Ovary (tissue), 10 donors: ENCODE data around the gene CORO1C. TPM values are rescaled to one million over a fixed set of nuclear protein-coding genes. Genes with fewer than 3 reads are reported as not detected.

ENCODE experiments used
- DNase-seq, 5 donors: peaks; one replicate each; pipeline ENCODE4 v3.0.0-alpha.2; 2019 to 2020
- H3K27ac ChIP-seq, 2 donors: fragments of 200-600 bp; one replicate each; pipeline versions ENCODE4 v1.5.1 to v1.8.0; 2019 to 2022
- H3K27me3 ChIP-seq: fragments of 200-600 bp; one replicate; pipeline ENCODE4 v1.8.0; 2022
- H3K36me3 ChIP-seq: fragments of 200-600 bp; sonication (generic); one replicate; pipeline ENCODE4 v1.5.1; 2019
- H3K4me1 ChIP-seq: one replicate; pipeline ENCODE4 v1.8.1; 2013; ENCODE audit warnings: mild to moderate bottlenecking, moderate library complexity; ENCODE audit not compliant: insufficient read depth
- H3K4me3 ChIP-seq: fragments of 200-600 bp; sonication (generic); one replicate; pipeline ENCODE4 v1.5.1; 2017
- H3K9me3 ChIP-seq, 2 donors: fragments of 200-600 bp in 1 of 2; sonication (generic) in 1 of 2; one replicate each; pipeline versions ENCODE4 v1.5.1 to v1.8.1; 2013 to 2019; ENCODE audit warnings: mild to moderate bottlenecking in 1 of 2, moderate library complexity in 1 of 2
- EP300 ChIP-seq: sonication (generic); formaldehyde crosslinking; IDR thresholded peaks from one replicate; pipeline ENCODE4 v1.6.1; 2017; ENCODE audit warnings: antibody characterized with exemption
- POLR2A ChIP-seq: fragments of 450-650 bp; IDR thresholded peaks from one replicate; pipeline ENCODE4 v1.6.1; 2017; ENCODE audit warnings: antibody characterized with exemption, mild to moderate bottlenecking, moderate library complexity
- WGBS, 3 donors: extraction: QIAGEN DNeasy Blood & Tissue Kit in 1 of 3; methylation state at CpG; one replicate each; pipeline versions ENCODE4 v1.1.5 to v1.1.7; 2013 to 2017; 5-methylcytosine and 5-hydroxymethylcytosine counted together
- intact Hi-C, 4 donors: fragments of 100-400 bp; cut with DNase I; formaldehyde crosslinking; loops; one replicate each; pipeline versions ENCODE4 v1.11.0 to v1.15.1; 2022 to 2023
- long read RNA-seq, 3 donors: library from polyadenylated mRNA in 2 of 3; unstranded in 2 of 3; transcript quantifications; one replicate each; pipeline ENCODE4 v2.0.0 and lab custom pipeline, GENCODE V29; 2021 to 2026
- polyA plus RNA-seq, 2 donors: library from polyadenylated mRNA; stranded (reverse); fragments of 200-250 nt in 1 of 2; fragments of 350-450 nt in 1 of 2; fragmentation: Illumina TruSeq in 1 of 2; extraction: RNeasy Lipid Tissue Mini Kit (QIAGEN cat#74804) in 1 of 2; gene quantifications; one replicate each; pipeline ENCODE4 v1.2.3, GENCODE V29; 2013 to 2014
- total RNA-seq, 7 donors: library from RNA; depleted of rRNA in 2 of 7; stranded (reverse); fragments of >200 nt in 2 of 7; fragmentation: NEBNext Ultra II Directional in 3 of 7; extraction: Animal tissue kit (Norgen Biotek cat#: 25700) in 3 of 7; gene quantifications; one replicate each; pipeline versions ENCODE4 v1.1.0 to v1.2.4, GENCODE V29; 2016 to 2023
- TF ChIP-seq, protein P1 (sequence below), 3 donors: fragments of 450-650 bp in 2 of 3; fragments of 200-600 bp in 1 of 3; IDR thresholded peaks; one replicate each; pipeline versions ENCODE4 v1.5.1 to v1.8.0; 2016 to 2022; ENCODE audit warnings: antibody characterized with exemption in 3 of 3, mild to moderate bottlenecking in 1 of 3
- donor health status: DM: no; HTN: no; CAD: no; lungs with moderate emphysema.
- donor health status: DM: no; HTN: no; CAD: no.
- donor health status: Bipolar disorder and iron deficiency.
- donor health status: DM: yes; HTN: yes; CAD: no.
- donor health status: DM: no; HTN: no; CAD: no.
- donor health status: DM: yes; HTN: yes; CAD: no.

The CORO1C gene
- total RNA-seq (100 to 1,000 TPM in 5 of 7 donors, 10 to 100 TPM in 2; 58.7 to 143 (median 113) TPM), polyA plus RNA-seq (100 to 1,000 TPM in 1 of 2 donors, 10 to 100 TPM in 1; 35.1 to 122 TPM)
- long read RNA-seq, donor 1, transcript CORO1C-201 (11 exons, 3,892 nt): major isoform, 20 of 59 reads
- long read RNA-seq, donor 1, partial matches to known transcripts: 17 of 59 reads
- long read RNA-seq, donor 1, other reads (novel, unspliced or antisense): 19 of 59 reads
- long read RNA-seq, donor 2, transcript CORO1C-201 (11 exons, 3,892 nt): major isoform, 8 of 9 reads
- long read RNA-seq, donor 2, partial matches to known transcripts: 0 of 9 reads
- long read RNA-seq, donor 2, other reads (novel, unspliced or antisense): 0 of 9 reads
- long read RNA-seq, donor 3, transcript CORO1C-201 (11 exons, 3,892 nt): major isoform, 42 of 64 reads
- long read RNA-seq, donor 3, partial matches to known transcripts: 9 of 64 reads
- long read RNA-seq, donor 3, other reads (novel, unspliced or antisense): 13 of 64 reads

DNA sequence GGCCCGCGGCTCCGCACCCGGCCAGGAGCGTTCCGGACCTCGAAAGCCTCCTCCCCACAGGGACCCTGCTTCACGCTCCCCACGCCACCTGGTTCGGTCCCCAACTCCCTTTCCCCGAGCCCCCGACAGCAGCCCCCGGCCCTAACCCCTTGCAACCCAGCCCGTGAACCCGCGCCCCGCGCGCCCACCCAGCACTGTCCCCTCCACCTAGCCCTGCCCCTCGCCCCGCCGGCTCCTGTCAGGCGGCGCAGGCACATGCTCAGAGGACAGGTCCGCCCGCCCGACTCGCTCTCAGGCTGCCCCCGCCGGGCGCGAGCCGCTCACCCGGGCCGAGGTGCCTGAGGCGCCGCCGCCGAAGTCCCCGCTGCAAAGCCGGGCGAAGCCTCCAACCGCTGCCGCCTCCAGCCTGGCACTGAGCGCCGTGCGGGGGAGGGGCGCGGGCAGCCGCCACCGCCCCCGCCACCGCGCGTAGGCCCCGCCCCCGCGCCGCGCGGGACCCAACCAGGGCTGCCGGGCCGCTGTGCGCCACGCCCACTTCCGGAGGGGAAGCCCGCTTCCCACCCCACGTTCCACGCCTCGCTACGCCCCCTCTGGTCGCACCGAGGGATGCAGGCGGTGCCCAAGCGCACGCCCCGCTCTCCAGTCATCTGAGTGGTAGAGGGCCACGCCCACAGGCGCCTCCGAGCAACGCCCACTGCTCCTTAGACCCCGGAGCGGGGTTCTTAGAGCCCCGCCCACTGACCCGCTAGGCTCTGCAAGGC is at the start of gene CORO1C:
Gene CORO1C (minus strand): TSS at position 414 of the 761 bp plus-strand sequence. CDS start 30,200 bp downstream, outside the sequence.
- Histone ChIP-seq H3K4me3 (peak within 1 kb of the TSS; percentile 82), H3K36me3 (no peaks in the 10 kb centered on the region), H3K9me3 (no peaks in the 10 kb centered on the region), H3K27me3 (no peaks in the 10 kb centered on the region), H3K27ac (peak within 1 kb of the TSS; percentile 91), H3K4me1 (no peaks in the 10 kb centered on the region)
- 0 to 1% (median 0%) methylated on average over 41 to 85 of the region's 85 CpGs for WGBS, 3 donors
- TF ChIP-seq, protein P1, sequence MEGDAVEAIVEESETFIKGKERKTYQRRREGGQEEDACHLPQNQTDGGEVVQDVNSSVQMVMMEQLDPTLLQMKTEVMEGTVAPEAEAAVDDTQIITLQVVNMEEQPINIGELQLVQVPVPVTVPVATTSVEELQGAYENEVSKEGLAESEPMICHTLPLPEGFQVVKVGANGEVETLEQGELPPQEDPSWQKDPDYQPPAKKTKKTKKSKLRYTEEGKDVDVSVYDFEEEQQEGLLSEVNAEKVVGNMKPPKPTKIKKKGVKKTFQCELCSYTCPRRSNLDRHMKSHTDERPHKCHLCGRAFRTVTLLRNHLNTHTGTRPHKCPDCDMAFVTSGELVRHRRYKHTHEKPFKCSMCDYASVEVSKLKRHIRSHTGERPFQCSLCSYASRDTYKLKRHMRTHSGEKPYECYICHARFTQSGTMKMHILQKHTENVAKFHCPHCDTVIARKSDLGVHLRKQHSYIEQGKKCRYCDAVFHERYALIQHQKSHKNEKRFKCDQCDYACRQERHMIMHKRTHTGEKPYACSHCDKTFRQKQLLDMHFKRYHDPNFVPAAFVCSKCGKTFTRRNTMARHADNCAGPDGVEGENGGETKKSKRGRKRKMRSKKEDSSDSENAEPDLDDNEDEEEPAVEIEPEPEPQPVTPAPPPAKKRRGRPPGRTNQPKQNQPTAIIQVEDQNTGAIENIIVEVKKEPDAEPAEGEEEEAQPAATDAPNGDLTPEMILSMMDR (IDR thresholded peaks at IDR 0.05): peak; percentile 62 to 89 (median 88)
- TF ChIP-seq EP300 (no peak), POLR2A (peak; percentile 88)
- intact Hi-C loops: loop anchor here in 3 of 4 donors (2.0 to 10.0 kb wide), 5 partner anchors 39 to 124 kb away; partner anchors contain the start of gene SSH1 (in 1 of the 3)
- DNase-seq: peak; percentile 95 to 97 (median 97)

DNA sequence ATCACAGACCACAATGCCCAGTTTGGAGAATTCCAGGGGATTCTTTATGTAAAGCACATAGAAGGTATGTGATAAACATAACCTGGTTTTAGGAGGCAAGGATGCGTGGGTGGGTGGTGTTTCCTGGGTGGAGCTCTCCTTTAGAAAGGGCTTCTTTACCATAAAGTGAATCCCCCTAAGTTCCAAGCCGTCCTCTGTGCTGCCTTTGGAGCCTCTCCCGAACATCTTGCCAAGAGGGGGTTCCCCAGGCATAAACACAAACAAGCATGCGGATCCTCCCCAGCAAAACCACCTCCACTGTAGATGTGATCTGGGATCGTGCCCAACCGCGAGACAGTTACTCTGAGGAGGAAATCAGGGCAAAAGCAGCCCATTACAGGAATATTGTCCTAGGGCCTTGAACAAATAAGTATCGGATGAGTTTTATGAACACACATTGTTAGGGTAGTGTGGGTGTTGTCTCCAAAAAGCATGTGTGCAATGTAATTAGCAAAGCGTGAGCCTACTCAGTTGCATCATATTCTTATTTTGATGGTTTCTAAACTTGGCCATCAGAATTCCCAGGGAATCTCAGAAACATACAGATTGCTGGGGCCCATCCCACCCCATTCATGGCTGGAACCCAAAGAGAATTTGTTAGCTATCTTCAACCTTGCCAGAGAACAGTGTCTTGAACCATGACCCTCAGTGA is 48.8 kb upstream of the CORO1C start:
- H3K36me3 ChIP-seq: no peaks in the 10 kb centered on the region
- no peaks in the 10 kb centered on the region for H3K27me3 ChIP-seq
- H3K4me1 ChIP-seq: peaks cover 5% of the 10 kb centered on the region
- H3K27ac ChIP-seq: no peak overlapping the region
- WGBS, 3 donors: 14 to 30% (median 19%) methylated on average over 9 of the region's 9 CpGs
- intact Hi-C loops: no loop called here
- TF ChIP-seq POLR2A: no peak
- peak in 1 of 5 donors; percentile 50 for DNase-seq
- no peaks in the 10 kb centered on the region for H3K9me3 ChIP-seq
- H3K4me3 ChIP-seq: no peak overlapping the region

DNA sequence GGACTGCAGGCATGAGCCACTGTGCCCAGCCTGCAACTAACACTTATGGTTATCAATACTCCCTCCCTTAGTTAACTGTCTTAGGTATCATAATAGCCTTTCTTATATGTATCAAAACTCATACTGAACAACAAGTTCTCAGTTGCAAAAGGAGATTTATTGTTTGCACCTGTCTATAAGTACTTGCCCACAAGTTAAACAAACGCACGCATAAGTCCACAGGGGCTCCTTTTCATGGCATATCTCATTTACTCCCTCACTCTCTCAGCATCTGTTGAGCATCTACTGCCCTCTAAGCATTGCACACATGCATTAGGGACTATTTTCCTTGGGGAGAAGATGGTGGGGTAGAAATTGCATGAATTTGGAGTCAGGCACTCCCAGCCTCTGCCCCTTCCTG is 46.7 kb upstream of the CORO1C start:
- peaks cover 15% of the 10 kb centered on the region for H3K4me1 ChIP-seq
- TF ChIP-seq POLR2A (no peak), EP300 (no peak)
- TF ChIP-seq, protein P1 (IDR thresholded peaks at IDR 0.05): no peak
- H3K9me3 ChIP-seq: no peaks in the 10 kb centered on the region
- 87 to 98% (median 94%) methylated on average over 2 of the region's 2 CpGs for WGBS, 3 donors
- no peak overlapping the region for H3K27ac ChIP-seq
- no peak overlapping the region for H3K4me3 ChIP-seq
- no peak for DNase-seq
- intact Hi-C loops: no loop called here
- H3K36me3 ChIP-seq: no peaks in the 10 kb centered on the region
- no peaks in the 10 kb centered on the region for H3K27me3 ChIP-seq

DNA sequence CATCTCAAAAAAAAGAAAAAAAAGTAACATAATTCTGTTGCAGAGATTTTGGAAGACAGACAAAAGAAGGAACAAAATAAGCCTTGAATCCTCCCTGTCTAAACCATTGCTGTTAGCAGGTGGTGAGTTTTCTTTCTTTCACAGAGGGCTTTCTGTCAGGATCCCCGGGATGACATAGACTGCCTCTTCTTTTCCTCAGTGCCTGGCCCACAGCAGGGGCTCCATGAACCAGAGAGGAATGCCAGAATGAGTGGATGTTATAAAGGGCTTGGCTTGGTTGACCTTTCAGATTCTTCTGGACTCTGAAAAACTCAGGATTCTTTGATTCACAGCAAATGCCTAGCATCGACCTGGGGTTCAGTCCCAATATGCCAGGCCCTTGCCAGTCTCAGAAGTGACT is 45.8 kb upstream of the CORO1C start:
- intact Hi-C loops: no loop called here
- Histone ChIP-seq H3K4me3 (no peak overlapping the region), H3K4me1 (peaks cover 17% of the 10 kb centered on the region), H3K27me3 (no peaks in the 10 kb centered on the region), H3K36me3 (no peaks in the 10 kb centered on the region), H3K27ac (no peak overlapping the region), H3K9me3 (no peaks in the 10 kb centered on the region)
- TF ChIP-seq EP300 (no peak), POLR2A (no peak)
- TF ChIP-seq, protein P1 (IDR thresholded peaks at IDR 0.05): no peak
- no peak for DNase-seq
- WGBS, 3 donors: 76 to 84% (median 79%) methylated on average over 2 of the region's 2 CpGs
